Hematopoietic multipotent progenitor cell treated with erythropoietin and hydrocortisone succinate and interleukin-3 and kit ligand, for 8 days (in vitro differentiated cells): Measurements from ENCODE around the gene FGD2.

Experiments used
- DNase-seq: peaks from one replicate; pipeline ENCODE4 v3.0.0-alpha.2; 2015

Gene FGD2

DNA sequence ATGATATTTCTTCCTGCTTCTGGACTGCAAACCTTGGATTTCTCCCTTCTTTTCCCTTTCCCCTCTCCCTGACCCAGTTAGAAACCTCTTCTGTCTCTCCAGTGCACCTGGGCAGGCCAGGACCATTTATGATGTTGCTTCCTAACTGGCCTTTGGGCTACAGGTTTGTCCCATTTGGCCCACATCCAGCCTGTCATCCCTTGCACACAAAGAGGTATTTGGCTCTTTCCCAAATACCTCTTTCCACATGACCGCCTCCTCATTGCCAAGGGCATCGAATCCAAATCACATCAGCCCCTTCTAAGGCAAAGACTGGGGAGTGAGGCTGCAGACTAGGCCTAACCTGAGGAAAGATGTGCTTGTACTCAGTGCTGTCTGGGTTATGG lies 13.6 kb downstream of the FGD2 start:
- peak; percentile 31 for DNase-seq

- DNase-seq, result no peak
These were observed 14.9 kb downstream of the FGD2 start for GRCh38 chr6:37020381-37020780.

DNA sequence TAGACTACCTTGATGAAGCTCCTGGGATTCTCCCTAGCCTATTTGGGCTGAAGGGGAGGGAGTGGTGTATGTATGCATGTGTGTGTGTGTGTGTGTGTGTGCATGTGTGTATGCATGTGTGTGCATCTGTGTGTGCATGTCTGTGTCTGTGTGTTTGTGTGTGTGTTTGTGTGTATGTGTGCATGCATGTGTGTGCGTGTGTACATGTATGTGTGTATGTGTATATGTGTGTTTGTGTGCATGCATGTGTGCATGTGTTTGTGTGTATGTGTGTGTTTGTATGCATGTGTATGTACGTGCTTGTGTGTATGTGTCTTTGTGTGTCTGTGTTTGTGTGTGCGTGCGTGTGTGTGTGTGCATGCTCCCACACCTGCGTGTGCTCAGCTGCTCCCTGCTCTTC lies 15.4 kb downstream of the FGD2 start:
- no peak for DNase-seq

GRCh38 chr6:37021356-37022129 lies 16.1 kb downstream of the FGD2 start:
- peak; percentile 81 for DNase-seq

GRCh38 chr6:37022135-37022863 lies 16.8 kb downstream of the FGD2 start:
- DNase-seq, result no peak

DNA sequence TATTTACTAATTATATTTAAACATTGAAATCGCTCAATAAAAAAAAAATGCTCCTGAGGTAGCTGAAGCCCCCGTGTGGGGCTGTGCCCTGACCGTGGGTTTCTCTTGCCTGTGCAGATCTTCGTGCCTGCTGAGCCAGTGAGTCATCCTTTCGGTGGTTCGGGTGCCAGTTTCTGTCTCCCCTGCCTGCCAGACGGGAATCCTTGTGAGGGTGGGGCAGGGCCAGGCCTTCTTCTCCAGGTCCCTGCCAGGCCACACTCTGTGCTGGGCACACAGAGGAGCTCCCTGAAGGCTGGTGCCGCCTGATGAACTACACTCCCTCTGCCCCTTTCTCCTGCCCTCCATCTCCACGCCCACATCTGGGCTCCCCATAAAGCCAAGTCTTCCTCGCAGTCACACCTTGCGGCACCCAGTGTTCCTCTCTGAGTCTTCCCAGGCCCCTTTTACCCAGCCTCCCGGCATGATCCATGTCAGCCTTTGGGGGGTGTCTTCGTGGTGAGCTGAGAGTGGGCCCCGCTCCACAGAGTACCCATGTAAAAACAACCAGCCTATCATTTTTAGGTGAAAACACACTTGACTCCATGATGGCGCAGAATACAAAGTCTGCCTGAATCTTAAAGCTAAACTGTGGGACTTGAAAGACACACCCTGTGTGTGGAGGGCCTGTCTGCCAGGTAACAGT lies 19.3 kb downstream of the FGD2 start:
- peak; percentile 67 for DNase-seq

DNA sequence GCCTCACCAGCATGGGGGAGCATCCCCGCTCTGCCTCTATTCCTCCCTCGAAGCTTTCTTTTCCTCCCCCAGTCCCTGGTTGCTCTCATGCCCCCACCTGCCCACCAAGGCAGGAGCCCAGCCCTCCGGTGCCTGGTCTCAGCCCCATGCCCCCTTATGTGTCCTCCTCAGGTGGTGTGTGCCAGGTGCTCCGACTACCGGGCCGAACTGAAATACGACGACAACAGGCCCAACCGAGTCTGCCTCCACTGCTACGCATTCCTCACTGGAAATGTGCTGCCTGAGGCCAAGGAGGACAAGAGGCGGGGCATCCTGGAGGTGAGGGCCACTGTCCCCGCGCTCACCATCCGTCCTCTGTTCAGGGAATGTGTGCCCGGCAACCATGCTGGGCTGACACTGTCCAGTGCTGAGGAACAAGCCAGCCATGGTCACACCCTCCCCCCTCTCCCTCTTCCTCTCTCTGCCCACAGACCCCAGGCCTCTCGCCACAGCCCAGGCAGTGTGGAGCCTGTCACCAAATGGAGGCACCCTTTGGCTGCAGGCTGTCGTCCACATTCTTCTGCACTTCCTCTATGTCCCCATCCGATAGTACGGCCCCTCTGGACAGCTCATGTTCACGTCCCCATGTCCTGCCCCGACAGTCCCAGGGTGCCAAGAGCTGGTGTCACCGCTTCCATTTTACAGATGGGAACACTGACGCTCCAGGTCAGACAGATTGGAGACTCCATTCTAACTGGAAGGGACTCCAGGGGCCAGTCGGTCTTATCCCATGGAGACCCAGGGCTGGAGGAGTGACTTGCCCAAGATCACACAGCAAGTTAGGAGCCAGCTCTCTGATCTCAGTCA lies 20.4 kb downstream of the FGD2 start:
- no peak for DNase-seq

DNA sequence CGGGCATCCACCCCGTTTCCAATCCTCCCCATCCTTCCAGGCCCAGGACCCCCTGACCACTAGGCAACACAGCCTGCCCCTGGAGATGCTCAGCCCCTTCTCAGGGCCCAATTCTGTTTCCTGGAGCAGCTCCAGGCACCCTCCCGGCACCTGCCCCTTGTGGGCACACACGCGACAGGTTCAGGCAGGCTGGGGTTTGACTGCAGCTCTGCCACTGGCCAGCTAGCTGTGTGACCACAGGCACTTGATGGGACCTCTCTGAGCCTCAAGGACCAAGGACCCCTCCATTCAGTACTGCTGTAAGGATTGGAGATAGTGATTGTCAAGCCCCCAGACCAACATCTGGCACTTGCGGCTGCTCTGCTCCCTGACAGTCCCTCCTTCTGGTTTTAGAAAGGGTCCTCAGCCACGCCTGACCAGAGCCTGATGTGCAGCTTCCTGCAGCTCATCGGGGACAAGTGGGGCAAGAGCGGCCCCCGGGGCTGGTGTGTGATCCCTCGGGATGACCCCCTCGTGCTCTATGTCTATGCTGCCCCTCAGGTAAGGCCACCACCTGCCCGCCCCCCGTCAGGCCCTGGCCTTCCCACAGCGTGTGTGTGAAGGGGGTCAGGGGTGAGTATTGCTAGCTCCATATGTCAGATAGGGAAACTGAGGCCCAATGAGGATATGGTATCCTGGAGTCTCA lies 21.7 kb downstream of the FGD2 start:
- no peak for DNase-seq

- DNase-seq, result no peak
These were observed 22.5 kb downstream of the FGD2 start for GRCh38 chr6:37027811-37028469.

DNA sequence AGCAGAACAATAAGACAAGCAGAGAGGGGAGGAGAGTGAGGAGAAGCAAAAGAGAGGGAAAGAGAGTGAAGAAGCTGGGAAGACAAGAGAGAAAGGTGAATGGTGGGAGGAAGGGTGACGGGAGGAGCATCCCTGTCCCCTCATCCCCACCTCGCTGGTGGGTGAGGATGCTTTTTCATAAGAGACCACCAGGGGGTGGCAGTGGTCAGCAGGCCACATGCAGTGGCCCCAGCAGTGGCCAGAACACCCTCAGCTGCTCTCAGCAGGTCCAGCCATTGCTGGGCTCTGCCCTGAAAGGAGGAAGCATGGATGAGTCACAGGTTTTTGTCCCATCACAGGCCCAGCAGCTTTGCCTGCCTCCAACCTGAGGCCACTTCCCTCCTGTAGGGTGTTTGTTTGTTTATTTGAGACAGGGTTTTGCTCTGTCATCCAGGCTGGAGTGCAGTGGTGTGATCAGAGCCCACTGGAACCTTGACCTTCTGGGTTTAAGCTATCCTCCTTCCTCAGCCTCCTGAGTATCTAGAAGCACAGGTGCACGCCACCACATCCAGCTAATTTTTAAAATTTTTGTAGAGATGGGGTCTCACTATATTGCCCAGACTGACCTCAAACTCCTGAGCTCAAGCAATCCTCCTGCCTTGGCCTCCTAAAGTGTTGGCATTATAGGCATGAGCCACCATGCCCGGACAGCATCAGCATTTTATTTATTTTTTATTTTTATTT lies 24.0 kb downstream of the FGD2 start:
- peak; percentile 88 for DNase-seq

GRCh38 chr6:37030599-37030998 lies 25.1 kb downstream of the FGD2 start:
- no peak for DNase-seq

DNA sequence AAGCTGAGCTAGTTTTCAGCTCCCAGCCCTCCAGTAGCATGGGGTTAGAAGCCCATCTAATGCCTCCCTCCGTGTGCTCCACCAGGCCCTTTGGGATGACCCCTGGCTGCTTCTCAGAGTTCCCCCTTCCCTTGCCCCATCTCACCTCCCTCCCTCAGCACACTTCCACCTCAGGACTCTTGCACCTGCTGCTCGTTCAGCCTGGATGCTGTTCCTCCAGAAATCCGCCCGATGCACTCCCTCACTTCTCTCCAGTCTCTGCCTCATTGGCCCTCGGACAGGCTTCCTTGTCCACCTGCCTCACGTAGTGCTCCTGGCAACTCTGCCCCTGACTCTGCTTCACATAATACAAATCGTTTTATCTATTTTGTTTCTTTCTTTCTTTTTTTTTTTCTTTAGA lies 26.8 kb downstream of the FGD2 start:
- DNase-seq, result no peak

- DNase-seq, result no peak
These were observed 27.8 kb downstream of the FGD2 start for GRCh38 chr6:37033255-37033654.

DNA sequence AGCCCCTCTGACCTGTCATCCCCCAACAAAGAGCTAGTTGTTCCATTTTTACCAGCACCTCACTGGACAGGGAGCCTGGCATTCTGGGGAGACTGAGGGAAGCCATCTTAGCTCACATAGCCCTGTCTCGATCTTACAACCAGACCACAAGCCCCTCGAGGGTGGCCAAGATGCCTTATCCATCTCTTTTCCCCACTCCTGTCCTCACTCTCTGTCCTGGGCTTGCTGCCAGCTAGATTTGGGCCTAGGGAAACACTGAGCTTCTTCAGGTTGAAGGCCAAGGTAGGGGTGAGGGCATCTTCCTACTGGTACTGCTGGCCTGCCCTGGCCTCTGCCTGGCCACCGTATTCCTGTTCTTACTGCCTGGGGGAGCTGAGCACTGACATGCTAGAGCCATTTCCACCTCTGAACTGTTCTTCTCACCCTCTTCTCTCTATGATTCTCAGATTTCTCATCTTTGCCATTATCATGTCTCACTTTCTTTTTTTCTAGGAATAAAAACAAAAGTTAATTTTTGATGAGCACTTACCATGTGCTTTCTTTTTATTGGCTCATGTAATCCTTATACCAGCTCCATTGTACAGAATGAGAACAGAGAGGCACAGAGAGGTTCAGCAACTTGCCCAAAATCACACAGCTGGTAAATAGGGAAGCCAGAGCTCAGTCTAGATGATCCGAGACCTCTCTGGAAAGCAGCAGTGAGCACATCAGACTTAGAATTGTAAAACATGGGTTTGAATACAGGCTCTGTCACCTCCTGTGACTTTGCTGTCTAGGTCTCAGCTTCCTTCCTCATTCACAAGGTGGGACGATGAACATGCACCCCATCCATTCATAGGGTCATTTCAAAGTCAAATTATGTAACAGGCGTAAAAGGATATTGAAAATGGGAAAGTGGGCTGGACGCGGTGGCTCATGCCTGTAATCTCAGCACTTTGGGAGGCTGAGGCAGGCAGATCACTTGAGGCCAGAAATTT lies 28.7 kb downstream of the FGD2 start:
- DNase-seq, result no peak

- DNase-seq, result no peak
These were observed 30.7 kb downstream of the FGD2 start for GRCh38 chr6:37036146-37036545.

- peak; percentile 83 for DNase-seq
These were observed 33.1 kb downstream of the FGD2 start for GRCh38 chr6:37038292-37039198.

GRCh38 chr6:37039958-37040357 lies 34.5 kb downstream of the FGD2 start:
- DNase-seq, result no peak

DNA sequence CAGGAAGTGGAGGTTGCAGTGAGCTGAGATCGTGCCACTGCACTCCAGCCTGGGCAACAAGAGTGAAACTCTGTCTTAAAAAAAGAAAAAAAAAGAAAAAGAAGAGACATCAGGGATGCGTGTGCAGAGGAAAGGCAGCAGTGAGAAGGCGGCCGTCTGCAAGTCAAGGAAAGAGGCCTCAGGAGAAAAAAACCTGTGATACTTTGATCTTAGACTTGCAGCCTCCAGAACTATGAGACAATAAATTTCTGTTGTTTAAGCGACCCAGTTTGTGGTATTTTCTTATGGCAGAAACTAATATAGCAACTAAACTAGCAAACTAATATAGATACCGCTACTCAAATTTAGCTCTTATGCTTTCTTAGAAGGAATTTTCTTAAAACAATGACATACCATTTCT lies 36.1 kb downstream of the FGD2 start:
- DNase-seq, result no peak

GRCh38 chr6:37042150-37042549 lies 36.7 kb downstream of the FGD2 start:
- DNase-seq, result no peak
